Left lung (tissue), 10 donors: ENCODE results near the gene WDR31. TPM values are rescaled to one million over a fixed set of nuclear protein-coding genes. Genes with fewer than 3 reads are reported as not detected.

Source experiments
- ATAC-seq: fragments of 200-7000 bp; cut with Tn5 transposase; one replicate; pipeline ENCODE4 v1.9.1; 2020; ENCODE audit warnings: moderate library complexity
- DNase-seq, 4 donors: peaks; one replicate each; pipeline ENCODE4 v3.0.0-alpha.2; 2013 to 2020
- H3K27ac ChIP-seq, 2 donors: fragments of 200-600 bp; sonication (generic) in 1 of 2; one replicate each; pipeline versions ENCODE4 v1.5.0 to v1.8.0; 2020 to 2021
- H3K27me3 ChIP-seq, 2 donors: fragments of 200-600 bp; sonication (generic) in 1 of 2; one replicate each; pipeline versions ENCODE4 v1.5.0 to v1.8.0; 2020 to 2021
- H3K36me3 ChIP-seq, 2 donors: fragments of 200-600 bp; sonication (generic) in 1 of 2; one replicate each; pipeline versions ENCODE4 v1.5.0 to v1.8.0; 2020 to 2021
- H3K4me1 ChIP-seq, 2 donors: fragments of 200-600 bp; one replicate each; pipeline ENCODE4 v1.8.0; 2021
- H3K4me3 ChIP-seq, 2 donors: fragments of 200-600 bp; sonication (generic) in 1 of 2; one replicate each; pipeline versions ENCODE4 v1.5.0 to v1.8.0; 2020 to 2021; ENCODE audit warnings: mild to moderate bottlenecking in 1 of 2
- H3K9me3 ChIP-seq, 2 donors: fragments of 200-600 bp; sonication (generic) in 1 of 2; one replicate each; pipeline versions ENCODE4 v1.5.0 to v1.8.0; 2020 to 2021
- intact Hi-C, 2 donors: fragments of 100-400 bp; cut with DNase I; formaldehyde crosslinking; loops; one replicate each; pipeline versions ENCODE4 v1.11.2 to v1.14.2; 2022
- polyA plus RNA-seq, 6 donors: library from polyadenylated mRNA; unstranded; fragments of 120-200 nt; gene quantifications; one replicate each; pipeline ENCODE4 v1.2.1, GENCODE V29; 2013; ENCODE audit not compliant: insufficient read length in 6 of 6
- total RNA-seq, 2 donors: library from RNA; stranded (reverse); fragmentation: NEBNext Ultra II Directional; extraction: Animal tissue kit (Norgen Biotek cat#: 25700); gene quantifications; one replicate each; pipeline ENCODE4 v1.2.1, GENCODE V29; 2021
- TF ChIP-seq, protein P1 (sequence below), 2 donors: fragments of 200-600 bp; sonication (generic) in 1 of 2; IDR thresholded peaks; one replicate each; pipeline versions ENCODE4 v1.5.0 to v1.8.0; 2021; ENCODE audit warnings: antibody characterized with exemption in 2 of 2
- donor health status: DM: no; HTN: yes; CAD: no.
- donor health status: DM: no; HTN: no; CAD: no.

Gene WDR31
- total and polyA plus RNA-seq, 8 donors: 3.5 to 8.0 (median 6.3) TPM

DNA sequence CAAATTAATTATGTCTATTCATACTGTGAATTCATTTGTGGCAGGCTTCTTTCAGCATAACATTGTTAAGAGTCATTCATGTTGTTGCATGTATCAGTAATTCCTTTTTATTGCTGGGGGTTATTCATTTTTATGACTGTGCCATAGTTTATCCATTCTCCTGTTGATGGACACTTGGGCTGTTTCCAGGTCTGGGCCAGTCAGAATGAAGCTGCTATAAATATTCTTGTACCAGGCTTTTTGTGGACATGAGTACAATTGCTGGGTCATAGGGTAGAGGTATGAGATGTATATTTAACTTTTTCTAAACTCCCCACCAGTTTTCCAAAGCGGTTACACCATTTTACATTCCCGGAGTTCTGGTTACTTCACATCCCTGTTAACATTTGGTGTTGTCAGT is 51.0 kb downstream of the WDR31 start:
- DNase-seq: no peak
- no peak overlapping the region for H3K27ac ChIP-seq
- intact Hi-C loops: no loop called here
- no peaks in the 10 kb centered on the region for H3K4me1 ChIP-seq
- ATAC-seq: no peak
- peaks cover 10 to 96% of the 10 kb centered on the region in 2 donors for H3K36me3 ChIP-seq
- no peak overlapping the region for H3K4me3 ChIP-seq
- TF ChIP-seq, protein P1, sequence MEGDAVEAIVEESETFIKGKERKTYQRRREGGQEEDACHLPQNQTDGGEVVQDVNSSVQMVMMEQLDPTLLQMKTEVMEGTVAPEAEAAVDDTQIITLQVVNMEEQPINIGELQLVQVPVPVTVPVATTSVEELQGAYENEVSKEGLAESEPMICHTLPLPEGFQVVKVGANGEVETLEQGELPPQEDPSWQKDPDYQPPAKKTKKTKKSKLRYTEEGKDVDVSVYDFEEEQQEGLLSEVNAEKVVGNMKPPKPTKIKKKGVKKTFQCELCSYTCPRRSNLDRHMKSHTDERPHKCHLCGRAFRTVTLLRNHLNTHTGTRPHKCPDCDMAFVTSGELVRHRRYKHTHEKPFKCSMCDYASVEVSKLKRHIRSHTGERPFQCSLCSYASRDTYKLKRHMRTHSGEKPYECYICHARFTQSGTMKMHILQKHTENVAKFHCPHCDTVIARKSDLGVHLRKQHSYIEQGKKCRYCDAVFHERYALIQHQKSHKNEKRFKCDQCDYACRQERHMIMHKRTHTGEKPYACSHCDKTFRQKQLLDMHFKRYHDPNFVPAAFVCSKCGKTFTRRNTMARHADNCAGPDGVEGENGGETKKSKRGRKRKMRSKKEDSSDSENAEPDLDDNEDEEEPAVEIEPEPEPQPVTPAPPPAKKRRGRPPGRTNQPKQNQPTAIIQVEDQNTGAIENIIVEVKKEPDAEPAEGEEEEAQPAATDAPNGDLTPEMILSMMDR (IDR thresholded peaks at IDR 0.05): no peak
- H3K9me3 ChIP-seq: no peaks in the 10 kb centered on the region
- H3K27me3 ChIP-seq: no peaks in the 10 kb centered on the region

DNA sequence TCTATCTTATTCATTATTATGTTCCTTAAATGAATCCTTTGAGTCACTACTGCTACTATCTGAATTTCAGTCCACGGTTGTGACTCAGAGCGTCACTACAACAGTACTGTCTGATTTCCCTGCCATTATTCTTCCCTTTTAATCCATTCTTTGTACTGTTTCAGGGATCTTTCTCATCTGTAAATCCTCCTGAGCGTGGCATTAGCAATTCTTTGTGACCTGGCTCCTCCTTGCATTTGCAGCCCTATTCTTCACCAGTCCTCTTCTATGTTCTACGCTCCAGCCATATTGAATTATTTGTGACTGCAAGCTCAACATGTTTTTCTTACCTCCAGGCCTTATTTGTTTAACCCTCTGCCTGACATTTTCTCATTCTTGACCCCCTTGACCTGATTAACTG is 58.7 kb downstream of the WDR31 start:
- H3K4me1 ChIP-seq: peaks cover 1 to 14% of the 10 kb centered on the region in 2 donors
- H3K36me3 ChIP-seq: peaks cover 10 to 96% of the 10 kb centered on the region in 2 donors
- H3K9me3 ChIP-seq: no peaks in the 10 kb centered on the region
- intact Hi-C loops: no loop called here
- ATAC-seq (no peak), DNase-seq (no peak)
- H3K27me3 ChIP-seq: no peaks in the 10 kb centered on the region
- H3K4me3 ChIP-seq: no peak overlapping the region
- H3K27ac ChIP-seq: no peak overlapping the region
- TF ChIP-seq, protein P1 (IDR thresholded peaks at IDR 0.05): no peak

DNA sequence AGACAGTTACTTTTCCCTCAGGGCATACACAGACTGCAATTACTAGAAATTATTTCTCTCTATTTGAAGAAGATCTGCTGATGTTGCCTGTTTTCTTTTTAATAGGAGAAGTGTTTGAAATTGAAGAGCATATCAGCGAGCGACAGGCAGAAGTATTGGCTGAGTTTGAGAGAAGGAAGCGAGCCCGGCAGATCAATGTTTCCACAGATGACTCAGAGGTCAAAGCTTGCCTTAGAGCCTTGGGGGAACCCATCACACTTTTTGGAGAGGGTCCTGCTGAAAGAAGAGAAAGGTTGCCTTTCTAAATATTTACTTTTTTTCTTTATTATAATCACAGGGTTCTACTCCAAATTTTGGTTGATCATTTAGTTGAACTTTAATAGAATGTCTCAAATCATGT is 61.2 kb downstream of the WDR31 start:
- Histone ChIP-seq H3K27ac (no peak overlapping the region), H3K36me3 (peaks cover 4 to 70% of the 10 kb centered on the region in 2 donors), H3K9me3 (no peaks in the 10 kb centered on the region), H3K27me3 (no peaks in the 10 kb centered on the region), H3K4me3 (no peak overlapping the region), H3K4me1 (peaks cover 5 to 28% of the 10 kb centered on the region in 2 donors)
- intact Hi-C loops: no loop called here
- ATAC-seq (no peak), DNase-seq (no peak)
- TF ChIP-seq, protein P1 (IDR thresholded peaks at IDR 0.05): no peak

DNA sequence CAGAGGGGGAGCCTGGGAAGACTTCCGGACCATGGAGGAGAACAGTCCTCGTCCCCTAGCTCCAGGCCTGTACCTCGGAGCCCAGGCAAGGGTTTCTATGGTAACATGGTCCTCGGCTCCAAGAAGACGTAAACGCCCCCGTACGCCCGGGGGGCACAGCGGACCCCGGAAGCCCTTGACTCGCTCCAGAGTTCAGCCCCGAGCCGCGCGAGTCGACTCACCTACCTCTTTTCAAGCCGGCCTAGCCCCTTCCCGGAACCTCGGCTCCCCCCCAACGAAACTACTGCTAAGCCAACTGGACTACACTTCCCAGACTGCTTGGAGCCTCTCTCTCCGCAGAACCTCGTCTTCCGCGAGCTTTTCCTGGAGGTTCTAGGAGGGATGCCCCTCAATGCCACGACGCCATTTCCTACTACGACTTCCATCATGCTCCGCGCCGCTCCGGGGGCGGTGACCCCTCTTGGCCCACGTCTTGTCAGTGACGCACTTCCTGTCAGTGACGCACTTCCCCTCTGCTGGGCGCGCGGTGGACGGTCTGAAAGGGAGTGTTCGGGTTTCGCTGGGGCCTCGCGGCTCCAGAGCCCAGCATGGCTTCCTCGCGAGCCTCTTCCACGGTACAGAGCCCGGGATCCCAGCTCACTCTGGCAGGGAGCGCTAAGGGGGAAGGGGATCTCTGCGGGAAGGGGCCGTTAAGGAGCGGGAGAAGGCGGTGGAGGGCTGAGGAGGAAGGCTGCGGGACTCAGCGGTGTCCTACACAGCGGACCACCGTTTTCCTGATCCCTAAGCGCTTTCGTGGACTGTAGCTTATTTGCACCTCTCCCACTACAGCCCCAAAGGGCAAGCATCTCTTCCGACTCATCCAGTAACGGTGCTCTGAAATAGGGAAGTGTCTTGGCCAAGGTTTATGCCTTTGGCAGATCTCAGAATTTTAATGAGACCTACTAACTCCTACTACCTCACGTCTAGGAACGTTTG is 64.6 kb downstream of the WDR31 start, which contains the start of the genes CDC26 and PRPF4:
CDC26 (minus strand) TSS at position 416 of the 975 bp plus-strand sequence. CDS start 3,065 bp downstream, outside the sequence.
PRPF4 (plus strand) TSS at position 502 of the 975 bp plus-strand sequence; CDS start at position 588, 86 bp downstream.
- intact Hi-C loops: no loop called here
- peaks cover 0 to 65% of the 10 kb centered on the region in 2 donors for H3K36me3 ChIP-seq
- ATAC-seq (peak; percentile 96), DNase-seq (peak; percentile 97 to 98 (median 98))
- H3K9me3 ChIP-seq: no peaks in the 10 kb centered on the region
- peaks cover 5 to 33% of the 10 kb centered on the region in 2 donors for H3K4me1 ChIP-seq
- no peaks in the 10 kb centered on the region for H3K27me3 ChIP-seq
- peak within 1 kb of the TSS; percentile 90 to 92 for H3K27ac ChIP-seq
- H3K4me3 ChIP-seq: peak within 1 kb of the TSS; percentile 76 to 78
- TF ChIP-seq, protein P1 (IDR thresholded peaks at IDR 0.05): no peak
